Heart left ventricle (tissue), 16 donors: ENCODE results near the gene FLNB. TPM values are rescaled to one million over a fixed set of nuclear protein-coding genes. Genes with fewer than 3 reads are reported as not detected.
A peak's percentile ranks its signal among the peaks of the same experiment; 100 is the strongest.

Experiments
- ATAC-seq, 4 donors: fragments of 200-7000 bp; cut with Tn5 transposase; one replicate each; pipeline ENCODE4 v1.9.1; 2020 to 2022; ENCODE audit warnings: moderate library complexity in 4 of 4, mild to moderate bottlenecking in 3 of 4, moderate number of reproducible peaks in 1 of 4
- DNase-seq, 5 donors: peaks; one replicate each; pipeline ENCODE4 v3.0.0-alpha.2; 2020
- H3K27ac ChIP-seq, 12 donors: fragments of 200-600 bp; sonication (generic) in 4 of 12; one replicate each; pipeline versions ENCODE4 v1.5.0 to v1.8.0; 2016 to 2022; ENCODE audit warnings: mild to moderate bottlenecking in 2 of 12
- H3K27me3 ChIP-seq, 9 donors: fragments of 200-600 bp; sonication (generic) in 2 of 9; one replicate each; pipeline versions ENCODE4 v1.5.1 to v1.8.0; 2016 to 2022; ENCODE audit warnings: mild to moderate bottlenecking in 3 of 9
- H3K36me3 ChIP-seq, 9 donors: fragments of 200-600 bp; sonication (generic) in 2 of 9; one replicate each; pipeline versions ENCODE4 v1.5.0 to v1.8.0; 2018 to 2022; ENCODE audit warnings: mild to moderate bottlenecking in 2 of 9
- H3K4me1 ChIP-seq, 12 donors: fragments of 200-600 bp; sonication (generic) in 4 of 12; one replicate each; pipeline versions ENCODE4 v1.5.0 to v1.8.0; 2016 to 2022; ENCODE audit warnings: mild to moderate bottlenecking in 3 of 12
- H3K4me3 ChIP-seq, 12 donors: fragments of 200-600 bp; sonication (generic) in 4 of 12; one replicate each; pipeline versions ENCODE4 v1.5.0 to v1.8.0; 2017 to 2022; ENCODE audit warnings: mild to moderate bottlenecking in 9 of 12, moderate library complexity in 4 of 12
- H3K9me3 ChIP-seq, 12 donors: fragments of 200-600 bp; sonication (generic) in 4 of 12; one replicate each; pipeline versions ENCODE4 v1.5.0 to v1.8.0; 2016 to 2022; ENCODE audit warnings: mild to moderate bottlenecking in 1 of 12
- CTCF ChIP-seq, 12 donors: fragments of 200-600 bp; sonication (generic) in 4 of 12; IDR thresholded peaks; one replicate each; pipeline versions ENCODE4 v1.5.0 to v1.8.0; 2018 to 2022; ENCODE audit warnings: antibody characterized with exemption in 12 of 12, mild to moderate bottlenecking in 5 of 12
- POLR2A ChIP-seq, 2 donors: fragments of 450-650 bp; IDR thresholded peaks; one replicate each; pipeline ENCODE4 v1.6.1; 2017; ENCODE audit warnings: antibody characterized with exemption in 2 of 2, mild to moderate bottlenecking in 2 of 2, moderate library complexity in 2 of 2
- WGBS, 4 donors: extraction: QIAGEN DNeasy Blood & Tissue Kit in 2 of 4; methylation state at CpG; one replicate each; pipeline versions ENCODE4 v1.1.5 to v1.1.7; 2013 to 2018; 5-methylcytosine and 5-hydroxymethylcytosine counted together
- intact Hi-C, 10 donors: fragments of 100-400 bp; cut with DNase I; formaldehyde crosslinking; loops; one replicate each; pipeline versions ENCODE4 v1.11.1 to v1.14.2; 2022
- polyA plus RNA-seq, 2 donors: library from polyadenylated mRNA; stranded (reverse); fragments of 200-250 nt; gene quantifications; one replicate each; pipeline ENCODE4 v1.2.3, GENCODE V29; 2013
- total RNA-seq, 9 donors: library from RNA; depleted of rRNA in 2 of 9; stranded (reverse); fragments of >200 nt in 2 of 9; fragmentation: NEBNext Ultra II Directional in 3 of 9; extraction: Animal tissue kit (Norgen Biotek cat#: 25700) in 3 of 9; gene quantifications; one replicate each; pipeline versions ENCODE4 v1.1.0 to v1.2.4, GENCODE V29; 2016 to 2023
- donor health status: ischemic (EF 13 %, LVEDD 7.1; RV severe dilation, severe dysfunction).
- donor health status: healthy with polysubstance abuse.
- donor health status: DM: no; HTN: yes; CAD: no.
- donor health status: DM: no; HTN: no; CAD: no.
- donor health status: ischemic (EF 25% LVEDD 6.9; RV normal size, moderate dysfunction).
- donor health status: ischemic (EF 25% LVEDD 5.7; RV mildly dilated, moderate dysfunction).
- donor health status: healthy.
- donor health status: DM: yes; HTN: yes; CAD: no.
- donor health status: ischemic (EF 35%, LVEDD 5.7; RV mildly dilated, moderate dysfunction).
- donor health status: nonischemic (EF 11% LVEDD 7.7; RV severe dilation, severe dysfunction).
- donor health status: DM: yes; HTN: yes; CAD: no.
- donor health status: PGD.
- donor health status: ischemic (EF 29% LVEDD 5.4; RV normal size, mild dysfunction).
- donor health status: nonischemic (EF 23%, LVEDD 6.1; RV moderate dilation, normal function).

FLNB gene
- total and polyA plus RNA-seq, 11 donors, result 30.5 to 75.6 (median 40.6) TPM

- Histone ChIP-seq H3K27ac (no peak overlapping the region), H3K27me3 (no peaks in the 10 kb centered on the region)
Observed at GRCh38 chr3:58078610-58079009, 70.4 kb downstream of the FLNB start.

GRCh38 chr3:58079773-58080172 lies 71.6 kb downstream of the FLNB start:
- H3K4me3 ChIP-seq, result no peak overlapping the region
- H3K27me3 ChIP-seq, result no peaks in the 10 kb centered on the region
- no peaks in the 10 kb centered on the region for H3K9me3 ChIP-seq
- TF ChIP-seq POLR2A (IDR thresholded peaks at IDR 0.05) (no peak), CTCF (IDR thresholded peaks at IDR 0.05) (no peak)
- DNase-seq (no peak), ATAC-seq (no peak)
- H3K27ac ChIP-seq, result no peak overlapping the region
- H3K36me3 ChIP-seq, result peaks cover 0 to 54% (median 30%) of the 10 kb centered on the region in 9 donors
- H3K4me1 ChIP-seq, result peaks cover 0 to 30% (median 6%) of the 10 kb centered on the region in 12 donors
- WGBS, 4 donors, result 91 to 96% (median 93%) methylated on average over 9 of the region's 9 CpGs
- intact Hi-C loops, result no loop called here

More at GRCh38 chr3:58078610-58079009, 70.4 kb downstream of the FLNB start:
- Histone ChIP-seq H3K4me3 (no peak overlapping the region), H3K9me3 (no peaks in the 10 kb centered on the region), H3K36me3 (peaks cover 0 to 54% (median 30%) of the 10 kb centered on the region in 9 donors), H3K4me1 (peaks cover 0 to 31% (median 15%) of the 10 kb centered on the region in 12 donors)
- intact Hi-C loops, result no loop called here
- ATAC-seq, result no peak
- 90 to 94% (median 92%) methylated on average over 4 of the region's 4 CpGs for WGBS, 4 donors
- DNase-seq, result no peak
- no peak for TF ChIP-seq CTCF (IDR thresholded peaks at IDR 0.05)
- TF ChIP-seq POLR2A (IDR thresholded peaks at IDR 0.05), result no peak

- intact Hi-C loops, result no loop called here
- Histone ChIP-seq H3K4me3 (no peak overlapping the region), H3K27me3 (no peaks in the 10 kb centered on the region), H3K36me3 (peaks cover 0 to 54% (median 27%) of the 10 kb centered on the region in 9 donors), H3K27ac (peak overlapping the region in 11 of 12 donors; percentile 26 to 71 (median 47)), H3K9me3 (no peaks in the 10 kb centered on the region), H3K4me1 (peaks cover 0 to 33% (median 7%) of the 10 kb centered on the region in 12 donors)
- peak; percentile 53 to 84 (median 62) for ATAC-seq
- DNase-seq, result peak in 2 of 5 donors; percentile 35 to 43
- WGBS, 4 donors, result 38 to 48% (median 43%) methylated on average over 7 of the region's 7 CpGs
- TF ChIP-seq POLR2A (IDR thresholded peaks at IDR 0.05) (no peak), CTCF (IDR thresholded peaks at IDR 0.05) (no peak)
Observed at GRCh38 chr3:58082047-58082446, 73.8 kb downstream of the FLNB start.

- TF ChIP-seq CTCF (IDR thresholded peaks at IDR 0.05), result no peak
- TF ChIP-seq POLR2A (IDR thresholded peaks at IDR 0.05), result no peak
- Histone ChIP-seq H3K9me3 (no peaks in the 10 kb centered on the region), H3K27me3 (no peaks in the 10 kb centered on the region), H3K4me1 (peaks cover 0 to 33% (median 7%) of the 10 kb centered on the region in 12 donors), H3K36me3 (peaks cover 0 to 44% (median 11%) of the 10 kb centered on the region in 9 donors), H3K4me3 (no peak overlapping the region), H3K27ac (peak overlapping the region in 7 of 12 donors; percentile 2 to 48 (median 25))
- intact Hi-C loops, result no loop called here
- DNase-seq (no peak), ATAC-seq (peak in 1 of 4 donors; percentile 27)
- 53 to 65% (median 60%) methylated on average over 3 to 4 of the region's 4 CpGs for WGBS, 4 donors
Observed at GRCh38 chr3:58084166-58084565, 75.9 kb downstream of the FLNB start.
